Measurements from ENCODE around the gene SLC35F6. TPM values are rescaled to one million over a fixed set of nuclear protein-coding genes. Genes with fewer than 3 reads are reported as not detected.
A peak's percentile ranks its signal among the peaks of the same experiment; 100 is the strongest.

The SLC35F6 gene
- total and polyA plus RNA-seq, 9 of the 15 experiments (the other 6 are each of a cell fraction or from before 2014, with no cell fraction given) = 11.9 to 47.3 (median 22.5) TPM

- no peak for TF ChIP-seq PCBP1 (IDR thresholded peaks at IDR 0.05; ENCODE audit: low read depth, low read length, poor library complexity, severe bottlenecking)
- TF ChIP-seq ZNF740 (CRISPR knock-in tag; IDR thresholded peaks at IDR 0.05) = no peak
- TF ChIP-seq ZNF740 (tag; IDR thresholded peaks at IDR 0.05) = no peak
- no peak for TF ChIP-seq ELK1 (CRISPR knock-in tag; IDR thresholded peaks at IDR 0.05)
- TF ChIP-seq ZNF57 (CRISPR knock-in tag; IDR thresholded peaks at IDR 0.05) = no peak
- TF ChIP-seq ZNF444 (CRISPR knock-in tag; IDR thresholded peaks at IDR 0.05) = no peak
- no peak for TF ChIP-seq ZNF830 (CRISPR knock-in tag; IDR thresholded peaks at IDR 0.05)
- TF ChIP-seq KDM2B (CRISPR knock-in tag; IDR thresholded peaks at IDR 0.05) = no peak
- no peak for TF ChIP-seq ZSCAN29 (IDR thresholded peaks at IDR 0.05)
- no peak for TF ChIP-seq ETS1 (conservative IDR thresholded peaks at IDR 0.05; ENCODE audit: control insufficient read depth, low read depth, low read length)
- TF ChIP-seq PTBP1 (IDR thresholded peaks at IDR 0.05; ENCODE audit: low read depth, low read length) = no peak
- TF ChIP-seq CGGBP1 (CRISPR knock-in tag; IDR thresholded peaks at IDR 0.05) = no peak
- TF ChIP-seq SOX6 (IDR thresholded peaks at IDR 0.05) = 0 out of 2 replicates have a peak, but pooled peaks have one; percentile 9
- TF ChIP-seq ARID3B (CRISPR knock-in tag; IDR thresholded peaks at IDR 0.05; ENCODE audit: borderline replicate concordance) = no peak
- TF ChIP-seq SMC3 (conservative IDR thresholded peaks at IDR 0.05; ENCODE audit: insufficient read depth, low read depth, low read length) = no peak
- TF ChIP-seq MEF2D (tag; conservative IDR thresholded peaks at IDR 0.05; ENCODE audit: low read depth) = no peak
- TF ChIP-seq ZNF143 (CRISPR knock-in tag; IDR thresholded peaks at IDR 0.05) = no peak
- TF ChIP-seq ATF3 (IDR thresholded peaks at IDR 0.05) = no peak
- no peak for TF ChIP-seq ATF3 (CRISPR knock-in tag; conservative IDR thresholded peaks at IDR 0.05)
- TF ChIP-seq XRCC3 (IDR thresholded peaks at IDR 0.05) = no peak
- TF ChIP-seq NFATC3 (IDR thresholded peaks at IDR 0.05) = no peak
- TF ChIP-seq TGIF2 (CRISPR knock-in tag; IDR thresholded peaks at IDR 0.05) = no peak
- TF ChIP-seq RBM14 (IDR thresholded peaks at IDR 0.05; ENCODE audit: borderline replicate concordance, insufficient read depth, low read depth, low read length) = no peak
Measured at GRCh38 chr2:26772064-26773001, 8.2 kb downstream of the SLC35F6 start (continued).

Measured in K562 (cell line).